HepG2 (cell line): ENCODE measurements around the gene GGA1. TPM values are rescaled to one million over a fixed set of nuclear protein-coding genes. Genes with fewer than 3 reads are reported as not detected.

Experiments used
- BORCS8-MEF2B ChIP-seq: sonication (generic); formaldehyde crosslinking; IDR thresholded peaks from 2 replicates; pipeline ENCODE4 v1.8.0; 2022; ENCODE audit warnings: mild to moderate bottlenecking, missing genetic modification reagents
- DR1 ChIP-seq: sonication (generic); formaldehyde crosslinking; IDR thresholded peaks from 2 replicates; pipeline ENCODE4 v1.8.0; 2021; ENCODE audit warnings: mild to moderate bottlenecking, missing genetic modification reagents, inconsistent platforms
- GRHL1 ChIP-seq: sonication (generic); formaldehyde crosslinking; conservative IDR thresholded peaks from 2 replicates; pipeline ENCODE4 v1.8.0; 2022; ENCODE audit warnings: missing genetic modification reagents
- MIER3 ChIP-seq: IDR thresholded peaks from 2 replicates; pipeline ENCODE4 v1.6.1; 2016; ENCODE audit warnings: missing compliant biosample characterization, borderline replicate concordance
- NCOR1 ChIP-seq: fragments of 200-600 bp; sonication (generic); IDR thresholded peaks from 2 replicates; pipeline ENCODE4 v1.7.0; 2017; ENCODE audit warnings: antibody characterized with exemption, low read length, borderline replicate concordance
- REXO4 ChIP-seq: sonication (generic); formaldehyde crosslinking; IDR thresholded peaks from 2 replicates; pipeline ENCODE4 v1.8.0; 2022; ENCODE audit warnings: missing genetic modification reagents, mild to moderate bottlenecking, borderline replicate concordance
- SALL1 ChIP-seq: sonication (generic); formaldehyde crosslinking; IDR thresholded peaks from 2 replicates; pipeline ENCODE4 v1.8.0; 2022; ENCODE audit warnings: mild to moderate bottlenecking, missing genetic modification reagents
- SIX1 ChIP-seq: sonication (generic); formaldehyde crosslinking; IDR thresholded peaks from 2 replicates; pipeline ENCODE4 v1.4.0; 2020; ENCODE audit warnings: missing genetic modification reagents, borderline replicate concordance
- STAG1 ChIP-seq: sonication (generic); formaldehyde crosslinking; IDR thresholded peaks from 2 replicates; pipeline ENCODE4 v1.4.0; 2020; ENCODE audit warnings: missing genetic modification reagents
- TAF1 ChIP-seq: sonication (generic); formaldehyde crosslinking; IDR thresholded peaks from 2 replicates; pipeline ENCODE4 v1.4.0; 2020; ENCODE audit warnings: missing genetic modification reagents
- ZFP91 ChIP-seq: sonication (generic); formaldehyde crosslinking; IDR thresholded peaks from 2 replicates; pipeline ENCODE4 v1.9.0; 2022; ENCODE audit warnings: missing genetic modification reagents, mild to moderate bottlenecking, borderline replicate concordance
- ZNF430 ChIP-seq: sonication (generic); formaldehyde crosslinking; IDR thresholded peaks from 2 replicates; pipeline ENCODE4 v1.9.0; 2021; ENCODE audit warnings: mild to moderate bottlenecking, missing genetic modification reagents
- ZNF607 ChIP-seq: sonication (generic); formaldehyde crosslinking; IDR thresholded peaks from 2 replicates; pipeline ENCODE4 v1.5.1; 2020; ENCODE audit warnings: missing genetic modification reagents, mild to moderate bottlenecking, borderline replicate concordance
- ZNF670 ChIP-seq: sonication (generic); formaldehyde crosslinking; IDR thresholded peaks from 2 replicates; pipeline ENCODE4 v1.8.0; 2022; ENCODE audit warnings: mild to moderate bottlenecking, missing genetic modification reagents, borderline replicate concordance
- ZNF704 ChIP-seq: sonication (generic); formaldehyde crosslinking; IDR thresholded peaks from 2 replicates; pipeline ENCODE4 v1.8.1; 2023; ENCODE audit warnings: mild to moderate bottlenecking, inconsistent platforms, moderate library complexity, missing genetic modification reagents, borderline replicate concordance
- ZNF713 ChIP-seq: sonication (generic); formaldehyde crosslinking; IDR thresholded peaks from 2 replicates; pipeline ENCODE4 v1.4.0; 2020; ENCODE audit warnings: mild to moderate bottlenecking, missing genetic modification reagents
- ZNF776 ChIP-seq: sonication (generic); formaldehyde crosslinking; IDR thresholded peaks from 2 replicates; pipeline ENCODE4 v1.4.0; 2020; ENCODE audit warnings: mild to moderate bottlenecking, missing genetic modification reagents
- ZNF790 ChIP-seq: sonication (generic); formaldehyde crosslinking; IDR thresholded peaks from 2 replicates; pipeline ENCODE4 v1.8.0; 2022; ENCODE audit warnings: missing genetic modification reagents, mild to moderate bottlenecking, borderline replicate concordance
- polyA plus RNA-seq, 8 experiments: library from polyadenylated mRNA; depleted of rRNA in 3 of 8; stranded (reverse) in 7 of 8; unstranded in 1 of 8; fragments of >200 nt; fragmentation: Illumina TruSeq in 4 of 8; extraction: Trizol in 4 of 8; gene quantifications; 2 replicates each; pipeline versions ENCODE4 v1.2.1 to v1.2.3, GENCODE V29; 2011 to 2016; ENCODE audit warnings: low read depth in 4 of 8, missing spikeins in 1 of 8, mixed read lengths in 1 of 8; ENCODE audit not compliant: insufficient read depth in 1 of 8
- total RNA-seq, 5 experiments: library from RNA; depleted of rRNA; stranded (reverse); fragments of >200 nt; fragmentation: Illumina TruSeq; extraction: Trizol; gene quantifications; 2 replicates each; pipeline ENCODE4 v1.2.3, GENCODE V29; 2016; ENCODE audit warnings: low read depth in 1 of 5
- TF ChIP-seq, protein P1 (sequence below): sonication (generic); formaldehyde crosslinking; IDR thresholded peaks from 2 replicates; pipeline ENCODE4 v1.8.0; 2022; ENCODE audit warnings: low read depth, missing genetic modification reagents
- TF ChIP-seq, protein P2 (sequence below): IDR thresholded peaks from 2 replicates; pipeline ENCODE4 v1.6.1; 2016; ENCODE audit warnings: control low read depth

GGA1 gene
- total and polyA plus RNA-seq, 2 of the 13 experiments (the other 11 are each of a cell fraction or from before 2014, with no cell fraction given) = 29.1 to 87.2 TPM

DNA sequence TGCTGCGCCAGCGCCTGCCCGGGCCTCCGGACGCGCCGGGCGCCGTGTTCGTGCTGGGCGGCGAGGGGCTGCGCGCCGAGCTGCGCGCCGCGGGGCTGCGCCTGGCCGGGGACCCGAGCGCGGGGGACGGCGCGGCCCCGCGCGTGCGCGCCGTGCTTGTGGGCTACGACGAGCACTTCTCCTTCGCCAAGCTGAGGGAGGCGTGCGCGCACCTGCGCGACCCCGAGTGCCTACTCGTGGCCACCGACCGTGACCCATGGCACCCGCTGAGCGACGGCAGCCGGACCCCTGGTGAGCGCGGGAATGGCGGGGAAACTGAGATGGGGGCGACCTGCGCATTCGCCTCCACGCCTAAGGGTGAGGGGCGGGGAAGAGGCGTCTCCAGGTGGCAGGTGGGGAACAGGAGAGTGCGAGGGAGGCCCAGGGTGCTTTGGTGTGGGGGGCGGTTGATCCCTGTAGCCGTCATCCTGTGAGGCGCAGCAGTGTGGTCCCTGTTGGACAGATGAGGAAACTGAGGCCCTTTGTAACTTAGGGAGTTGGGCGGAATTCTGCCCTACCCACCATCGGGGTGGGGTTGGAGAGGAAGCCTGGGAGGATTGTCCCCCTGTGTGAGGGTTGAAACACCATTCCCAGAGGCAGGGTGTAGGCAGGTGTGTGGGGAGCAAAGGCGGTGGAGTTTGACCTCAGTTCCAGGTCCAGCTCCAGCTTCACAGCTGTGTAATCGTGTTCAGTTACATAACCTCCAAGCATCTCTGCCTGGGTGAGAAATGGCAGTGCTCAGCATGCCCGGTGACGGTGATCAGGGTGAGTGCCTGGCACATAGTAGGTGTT, 50.6 kb downstream of the GGA1 start (continued):
- TF ChIP-seq BORCS8-MEF2B (CRISPR knock-in tag) = peak; percentile 29; the same call in 1 of the 2 replicates
- TF ChIP-seq ZNF776 (CRISPR knock-in tag) = peak; percentile 24; the same call in 1 of the 2 replicates
- no peak for TF ChIP-seq ZNF704 (CRISPR knock-in tag)
- TF ChIP-seq STAG1 (CRISPR knock-in tag) = no peak
- no peak for TF ChIP-seq SIX1 (CRISPR knock-in tag)
- TF ChIP-seq DR1 = no peak
- peak; percentile 78; the same call in 1 of the 2 replicates for TF ChIP-seq ZNF430 (CRISPR knock-in tag)
- no peak for TF ChIP-seq GRHL1
- TF ChIP-seq SALL1 (CRISPR knock-in tag) = peak; percentile 82; the same call in 1 of the 2 replicates
- TF ChIP-seq MIER3 (CRISPR knock-in tag) = peak; percentile 75; the same call in 1 of the 2 replicates
- peak; percentile 64 for TF ChIP-seq ZNF607 (CRISPR knock-in tag)
- no peak for TF ChIP-seq REXO4 (CRISPR knock-in tag)
- 0 out of 2 replicates have a peak, but pooled peaks have one; percentile 63 for TF ChIP-seq ZNF670 (CRISPR knock-in tag)
- no peak for TF ChIP-seq ZNF790 (CRISPR knock-in tag)
- TF ChIP-seq, protein P1, sequence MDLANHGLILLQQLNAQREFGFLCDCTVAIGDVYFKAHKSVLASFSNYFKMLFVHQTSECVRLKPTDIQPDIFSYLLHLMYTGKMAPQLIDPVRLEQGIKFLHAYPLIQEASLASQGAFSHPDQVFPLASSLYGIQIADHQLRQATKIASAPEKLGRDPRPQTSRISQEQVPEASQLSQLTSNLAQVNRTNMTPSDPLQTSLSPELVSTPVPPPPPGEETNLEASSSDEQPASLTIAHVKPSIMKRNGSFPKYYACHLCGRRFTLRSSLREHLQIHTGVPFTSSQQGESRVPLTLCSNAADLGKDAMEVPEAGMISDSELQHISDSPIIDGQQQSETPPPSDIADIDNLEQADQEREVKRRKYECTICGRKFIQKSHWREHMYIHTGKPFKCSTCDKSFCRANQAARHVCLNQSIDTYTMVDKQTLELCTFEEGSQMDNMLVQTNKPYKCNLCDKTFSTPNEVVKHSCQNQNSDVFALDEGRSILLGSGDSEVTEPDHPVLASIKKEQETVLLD = peak; percentile 13; the same call in 1 of the 2 replicates
- no peak for TF ChIP-seq TAF1
- no peak for TF ChIP-seq ZNF713
- TF ChIP-seq, protein P2, sequence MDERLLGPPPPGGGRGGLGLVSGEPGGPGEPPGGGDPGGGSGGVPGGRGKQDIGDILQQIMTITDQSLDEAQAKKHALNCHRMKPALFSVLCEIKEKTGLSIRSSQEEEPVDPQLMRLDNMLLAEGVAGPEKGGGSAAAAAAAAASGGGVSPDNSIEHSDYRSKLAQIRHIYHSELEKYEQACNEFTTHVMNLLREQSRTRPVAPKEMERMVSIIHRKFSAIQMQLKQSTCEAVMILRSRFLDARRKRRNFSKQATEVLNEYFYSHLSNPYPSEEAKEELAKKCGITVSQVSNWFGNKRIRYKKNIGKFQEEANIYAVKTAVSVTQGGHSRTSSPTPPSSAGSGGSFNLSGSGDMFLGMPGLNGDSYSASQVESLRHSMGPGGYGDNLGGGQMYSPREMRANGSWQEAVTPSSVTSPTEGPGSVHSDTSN (CRISPR knock-in tag) = no peak
- peak; percentile 97 for TF ChIP-seq NCOR1
- TF ChIP-seq ZFP91 = peak; percentile 67; the same call in 1 of the 2 replicates
